EL (cell line): ENCODE measurements around the gene TRIM62.

Experiments used
- DNase-seq: peaks from one replicate; pipeline ENCODE4 v3.0.0-alpha.2; 2016

Gene TRIM62

DNA sequence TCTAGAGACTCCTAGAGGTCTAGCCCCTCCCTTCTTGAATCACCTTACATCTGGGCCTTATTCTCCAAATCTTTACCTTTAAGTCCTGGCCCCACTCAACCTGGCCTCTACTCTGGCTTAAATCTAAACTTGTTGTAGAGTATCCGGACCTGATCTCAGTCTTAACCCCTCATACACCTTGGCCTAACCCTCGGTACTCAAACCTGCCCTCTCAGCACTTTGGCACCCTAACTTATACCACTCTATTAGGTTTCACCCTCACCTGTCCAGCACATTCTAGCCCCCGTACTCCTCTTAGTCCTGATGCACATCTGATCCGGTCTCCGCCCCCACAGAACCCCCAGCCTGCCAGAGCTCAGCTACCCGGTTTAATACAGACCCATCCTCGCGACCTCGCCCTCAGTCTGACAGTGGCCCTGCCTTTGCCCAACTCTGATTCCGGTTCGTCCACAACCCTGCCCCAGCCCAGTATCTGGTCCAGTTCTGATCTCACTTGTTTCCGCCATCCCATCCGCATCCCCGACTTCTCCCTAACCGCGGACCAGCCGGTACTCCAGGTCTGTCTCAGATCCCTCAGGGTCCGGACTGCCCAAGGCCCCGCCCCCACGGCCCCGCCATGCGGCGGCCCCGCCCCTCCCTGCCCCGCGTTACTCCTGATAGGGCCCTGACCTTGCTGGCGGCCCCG, 1.5 kb downstream of the TRIM62 start:
- DNase-seq, result peak; percentile 92

DNA sequence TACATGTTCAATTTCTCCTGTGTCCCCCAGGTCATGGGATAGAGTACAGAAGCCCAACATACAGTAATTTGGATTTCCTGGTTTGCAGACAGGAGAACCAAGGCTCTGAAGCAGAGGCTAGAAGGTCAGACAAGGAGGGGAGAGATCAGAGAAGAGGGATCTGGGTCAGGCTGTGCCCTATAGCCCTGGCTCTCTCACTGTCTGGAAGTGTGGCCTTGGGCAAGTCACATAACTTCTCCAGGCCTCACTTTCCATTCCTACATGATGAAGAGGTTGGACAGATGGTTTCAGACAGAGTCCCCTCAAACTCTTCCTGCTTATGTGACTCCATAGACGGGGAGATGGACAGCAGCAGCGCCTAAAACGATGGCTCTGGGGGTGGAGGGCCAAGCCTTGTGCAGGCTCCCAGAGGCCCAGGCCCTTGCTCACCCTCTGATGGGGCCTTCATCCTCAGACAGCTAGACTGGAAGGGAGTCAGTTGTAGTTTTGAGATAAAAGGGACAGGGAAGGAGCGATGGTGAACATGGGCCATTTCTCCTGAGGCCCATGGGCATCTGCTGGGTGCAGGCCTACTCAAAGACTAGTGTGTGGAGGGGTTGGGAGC, 2.9 kb downstream of the TRIM62 start:
- DNase-seq, result no peak

DNA sequence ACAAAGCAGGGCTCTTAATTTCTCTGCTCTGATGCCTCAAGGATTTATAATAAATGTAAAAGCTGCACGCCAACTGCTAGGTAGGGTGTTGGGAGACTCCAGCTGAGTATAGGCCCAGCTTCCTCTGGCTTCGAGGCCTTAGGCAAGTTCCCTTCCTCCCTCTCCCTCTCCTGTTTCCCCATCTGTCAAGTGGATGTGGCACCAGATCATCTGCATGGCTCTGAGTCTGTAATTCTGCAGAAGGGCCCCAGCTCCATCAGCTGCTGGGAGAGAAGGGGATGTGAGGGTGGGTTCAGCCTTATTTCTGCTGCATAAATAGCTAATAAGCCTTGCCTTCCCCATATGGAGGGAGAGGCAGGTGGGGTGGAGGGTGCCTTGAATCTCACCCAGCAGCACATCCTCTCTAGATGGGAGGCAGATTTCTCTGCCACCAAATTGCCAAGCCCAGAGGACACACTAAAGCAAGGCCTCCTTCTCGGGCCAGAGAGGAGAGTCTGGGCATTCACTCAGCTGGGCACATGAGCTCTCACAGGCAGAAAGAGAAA, 3.8 kb downstream of the TRIM62 start:
- DNase-seq, result no peak

DNA sequence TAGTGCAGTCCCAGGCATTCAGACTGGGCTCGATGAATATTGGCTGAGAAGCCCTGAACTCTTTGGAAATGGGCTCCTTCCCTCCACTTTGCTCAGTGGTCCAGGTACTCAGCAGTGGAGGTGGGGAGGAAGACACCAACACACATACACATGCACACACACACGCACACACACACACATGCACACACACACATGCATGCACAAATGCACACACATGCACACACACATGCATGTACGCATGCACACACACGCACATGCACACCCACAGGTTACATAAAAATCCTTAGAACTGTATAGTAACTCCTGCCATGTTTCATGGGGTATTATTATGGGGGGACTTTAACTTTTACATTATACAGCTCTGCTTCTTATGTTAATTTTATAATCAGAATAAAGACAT, 5.0 kb downstream of the TRIM62 start:
- no peak for DNase-seq

DNA sequence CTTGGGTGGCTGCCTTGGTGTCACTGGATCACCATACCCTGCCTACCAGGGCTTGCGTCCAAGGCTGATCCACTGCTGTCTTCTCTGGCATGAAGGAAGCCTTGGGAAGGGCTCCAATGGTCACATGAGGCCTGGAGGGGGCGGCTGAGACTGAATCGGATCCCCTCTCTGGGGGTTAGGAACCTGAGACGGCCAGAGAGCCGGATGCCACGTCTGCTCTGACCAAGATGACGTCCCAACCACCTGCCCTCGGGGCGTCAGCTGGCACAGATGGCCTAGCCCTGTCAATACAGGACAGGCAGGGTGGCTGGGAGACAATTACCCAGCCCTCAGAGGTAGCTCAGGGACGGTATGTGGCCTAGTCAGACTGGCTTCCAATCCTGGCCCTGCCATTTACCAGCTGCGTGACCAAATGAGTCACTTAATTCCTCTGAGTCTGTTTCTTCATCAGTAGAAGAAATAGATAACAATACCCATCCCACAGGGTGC, 5.4 kb downstream of the TRIM62 start:
- peak; percentile 54 for DNase-seq

DNA sequence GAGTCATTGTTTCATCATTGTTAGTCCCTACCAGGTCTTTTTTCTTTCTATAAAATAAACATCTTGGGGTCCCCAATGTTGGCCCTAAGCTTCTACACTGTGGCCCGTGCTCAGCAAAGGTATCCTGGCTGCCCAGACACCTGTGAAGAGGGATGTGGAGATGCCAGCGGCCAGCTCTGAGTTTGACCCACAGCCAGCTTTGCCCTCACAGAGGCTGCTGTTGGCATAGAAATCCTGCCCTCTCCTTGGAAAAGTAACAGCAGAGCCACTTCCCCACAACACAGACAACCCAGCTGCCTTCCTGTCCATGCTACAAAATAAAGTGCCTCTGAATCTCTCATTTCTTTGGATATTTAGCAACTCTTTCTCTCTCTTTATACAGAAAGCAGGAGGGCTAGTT, 6.0 kb downstream of the TRIM62 start:
- no peak for DNase-seq

DNA sequence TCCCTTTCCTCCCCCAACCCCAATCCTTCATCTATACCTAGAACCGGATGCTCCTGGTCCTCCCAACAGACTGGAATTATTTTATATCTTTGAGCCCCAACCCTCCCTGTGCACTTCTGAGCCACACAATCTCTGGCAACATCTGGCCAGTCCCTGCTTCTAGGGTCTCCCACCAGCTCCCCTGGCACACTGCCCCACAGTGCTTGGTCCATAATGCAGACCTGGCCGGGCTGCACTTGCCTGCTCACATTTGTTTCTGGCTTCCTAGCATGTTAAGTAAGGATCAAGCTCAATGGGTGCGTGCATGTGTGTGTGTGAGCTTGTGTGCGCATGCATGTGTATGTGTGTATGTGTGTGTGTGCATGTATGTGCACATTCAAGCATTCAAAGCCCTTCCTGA, 8.8 kb downstream of the TRIM62 start:
- DNase-seq, result no peak

DNA sequence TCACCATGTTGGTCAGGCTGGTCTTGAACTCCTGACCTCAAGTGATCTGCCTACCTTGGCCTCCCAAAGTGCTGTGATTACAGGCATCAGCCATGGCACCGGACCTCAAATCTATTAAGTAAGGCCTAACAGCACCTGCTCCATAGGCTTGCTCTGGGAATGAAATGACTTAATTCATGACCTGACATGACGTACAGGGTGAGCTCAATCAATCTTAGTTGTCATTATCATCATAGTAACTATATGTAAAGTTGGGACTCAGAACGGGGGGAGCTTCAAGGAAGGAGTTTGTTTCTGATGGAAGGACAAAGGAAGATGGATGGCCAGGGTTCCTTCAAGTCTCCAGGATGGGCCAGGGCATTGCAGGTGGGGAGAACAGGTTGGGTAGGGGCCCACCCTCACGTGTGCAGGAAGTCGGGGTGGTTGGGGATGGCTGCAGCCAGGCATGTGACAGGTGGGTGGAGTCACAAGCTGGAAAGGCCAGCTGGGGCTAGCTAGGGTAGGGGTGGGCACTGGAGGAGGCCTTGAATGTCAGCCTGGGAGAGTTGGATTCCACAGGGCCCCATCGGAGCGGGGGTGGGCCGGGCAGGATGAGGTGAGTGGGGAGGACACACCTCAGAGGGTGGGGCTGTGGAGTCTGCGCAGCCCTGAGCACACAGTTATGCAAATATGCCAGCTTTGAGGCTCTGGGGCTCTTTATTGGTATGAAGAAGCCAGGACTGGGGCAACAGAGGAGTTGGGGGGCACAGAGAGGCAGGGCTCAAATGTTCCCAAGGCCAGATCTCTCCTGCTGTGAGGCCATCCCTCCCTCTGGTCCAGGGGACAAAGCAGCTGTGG, 9.6 kb downstream of the TRIM62 start:
- no peak for DNase-seq

DNA sequence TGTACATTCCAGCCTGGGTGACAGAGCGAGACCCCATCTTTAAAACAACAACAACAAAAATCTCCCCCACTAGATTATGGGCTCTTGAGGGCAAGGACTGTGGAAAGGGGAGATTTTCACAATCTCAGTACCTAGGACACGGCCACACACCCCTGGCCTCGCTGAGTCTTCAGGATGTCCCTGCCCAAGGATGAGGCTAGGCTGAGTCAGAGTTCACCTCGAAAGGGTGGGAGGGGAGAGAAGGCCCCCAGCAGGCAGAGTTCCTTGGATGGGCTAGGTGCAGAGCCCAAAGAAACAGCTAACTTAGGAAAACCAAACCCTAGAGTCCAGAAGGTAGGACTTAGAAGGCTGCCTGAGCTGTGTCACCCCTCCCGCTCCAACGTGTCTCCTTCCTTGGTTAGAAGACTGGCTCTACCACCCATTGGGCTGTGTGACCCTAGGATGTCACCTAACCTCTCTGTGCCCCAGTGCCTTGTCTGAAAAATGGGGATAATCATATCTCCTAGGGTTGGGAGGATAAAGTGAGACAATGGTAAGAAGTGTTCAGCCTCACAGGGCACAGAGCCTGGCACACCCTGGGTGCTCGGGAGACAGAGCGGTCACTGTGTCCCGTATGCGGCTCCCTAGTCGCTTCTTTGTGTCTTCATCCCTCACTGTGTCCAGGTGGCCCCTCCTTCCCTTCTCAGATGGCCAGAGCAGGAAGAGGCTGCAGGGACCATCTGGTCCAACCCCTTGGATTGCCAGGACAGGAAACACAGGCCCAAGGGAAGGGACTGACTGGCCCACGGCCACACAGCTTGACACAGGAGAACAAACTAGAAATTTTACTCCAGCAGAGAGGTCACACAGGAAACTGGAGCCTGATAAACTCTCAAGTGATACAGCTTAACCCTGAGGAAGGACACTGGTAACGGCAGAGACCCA, 11.2 kb downstream of the TRIM62 start:
- peak; percentile 22 for DNase-seq

DNA sequence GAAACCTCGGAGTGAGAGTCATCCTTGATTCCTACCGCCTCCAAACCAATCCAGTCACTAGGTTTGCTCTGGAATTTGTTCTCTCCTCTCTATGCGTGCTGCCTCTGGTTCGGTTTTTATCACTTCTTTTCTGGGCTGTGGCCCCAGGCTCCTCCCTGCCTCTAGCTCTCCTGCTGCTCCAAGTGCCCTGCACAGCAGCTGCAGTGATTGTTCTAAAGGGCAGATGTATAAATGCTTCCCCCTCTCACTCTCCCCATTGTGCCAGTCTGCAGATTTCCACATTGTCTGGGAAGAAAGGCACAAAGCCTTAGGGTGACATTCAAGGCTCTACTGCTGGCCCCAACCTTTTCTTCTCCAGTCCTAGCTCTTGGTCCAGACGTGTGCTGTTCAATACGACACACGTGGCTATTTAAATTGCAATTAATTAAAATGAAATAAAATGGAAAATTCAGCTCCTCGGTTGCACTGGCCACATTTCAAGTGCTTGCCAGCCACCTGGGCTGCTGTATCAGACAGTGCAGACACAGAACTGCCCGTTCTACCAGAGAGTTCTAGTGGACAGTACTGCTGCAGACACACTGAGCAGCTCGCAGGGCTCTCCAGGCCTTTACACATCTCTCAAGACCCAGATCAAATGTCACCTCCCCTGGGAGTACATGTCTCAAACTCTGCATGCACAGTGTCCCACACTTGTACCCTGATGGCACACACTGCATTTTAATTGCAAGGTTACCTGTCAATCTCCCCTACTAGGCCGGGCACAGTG, 12.4 kb downstream of the TRIM62 start:
- DNase-seq, result peak; percentile 51

DNA sequence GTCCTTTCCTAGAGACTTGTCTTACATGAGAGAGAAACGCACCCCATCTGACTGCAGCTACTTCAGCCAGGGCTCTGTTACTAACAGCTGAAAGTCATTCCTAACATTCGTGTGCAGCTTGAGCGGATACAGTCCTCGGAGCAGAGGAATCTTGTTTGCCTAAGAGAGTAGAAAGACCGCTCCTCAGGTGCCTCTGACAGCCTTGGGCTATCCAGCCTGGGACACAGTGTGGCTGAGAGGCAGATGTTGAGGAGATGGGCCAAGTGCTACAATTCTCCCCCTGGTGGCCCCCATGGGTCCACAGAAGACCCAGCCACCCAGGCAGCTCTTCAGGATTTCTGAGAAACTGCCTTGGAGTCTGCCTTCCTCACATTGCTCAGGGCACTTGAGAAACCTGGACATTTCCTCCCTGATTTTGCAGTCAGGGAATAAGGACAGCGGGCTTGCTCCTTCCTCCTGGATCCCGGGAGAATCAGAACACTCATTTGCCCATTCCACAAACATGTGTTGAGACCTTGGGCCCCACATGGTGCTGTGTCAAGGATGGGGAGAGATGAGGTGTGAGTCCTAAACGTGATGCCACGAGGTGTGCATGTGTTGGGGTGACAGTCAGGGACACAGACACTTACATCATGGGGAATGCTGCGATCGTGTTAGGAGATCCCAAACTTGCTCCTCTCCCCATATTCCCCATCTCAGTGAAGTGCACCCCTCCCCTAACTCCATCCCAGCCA, 13.1 kb downstream of the TRIM62 start:
- DNase-seq, result no peak

DNA sequence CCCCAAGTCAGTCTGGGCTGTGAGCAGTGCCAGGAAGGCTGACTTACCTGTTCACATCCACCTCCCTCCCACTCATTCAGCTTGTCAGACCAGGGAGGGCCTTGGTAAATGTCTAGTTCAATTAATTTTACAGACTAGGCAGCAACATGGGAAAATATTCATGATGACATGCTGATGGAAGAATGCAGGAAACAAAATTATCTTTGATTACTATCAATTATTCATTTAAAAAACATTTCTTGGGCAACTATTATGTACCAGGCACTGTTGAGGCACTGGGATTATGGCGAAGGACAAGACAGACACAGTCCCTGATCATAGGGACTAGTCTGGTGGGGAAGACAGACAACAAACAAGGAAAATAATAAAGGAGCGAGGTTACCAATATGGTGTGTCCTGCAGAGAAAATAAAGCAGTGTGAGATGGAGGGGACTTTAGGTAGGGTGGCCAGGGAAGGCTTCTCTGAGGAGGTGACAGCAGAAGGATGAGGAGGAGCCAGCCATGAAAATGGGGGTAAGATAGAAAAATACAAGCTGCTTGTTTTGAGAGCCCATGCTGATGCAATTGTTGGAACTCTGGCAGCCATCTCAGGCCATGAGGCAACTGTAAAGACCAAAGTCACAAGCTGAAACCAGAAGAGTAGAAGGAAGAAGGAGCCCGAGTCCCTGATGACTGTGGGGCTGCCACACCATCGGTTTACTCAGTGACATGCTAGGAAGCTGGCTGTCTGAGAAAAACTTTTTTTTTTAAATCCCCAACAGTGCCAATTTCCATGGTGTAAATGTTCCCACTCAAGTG, 14.0 kb downstream of the TRIM62 start:
- DNase-seq, result peak; percentile 51

DNA sequence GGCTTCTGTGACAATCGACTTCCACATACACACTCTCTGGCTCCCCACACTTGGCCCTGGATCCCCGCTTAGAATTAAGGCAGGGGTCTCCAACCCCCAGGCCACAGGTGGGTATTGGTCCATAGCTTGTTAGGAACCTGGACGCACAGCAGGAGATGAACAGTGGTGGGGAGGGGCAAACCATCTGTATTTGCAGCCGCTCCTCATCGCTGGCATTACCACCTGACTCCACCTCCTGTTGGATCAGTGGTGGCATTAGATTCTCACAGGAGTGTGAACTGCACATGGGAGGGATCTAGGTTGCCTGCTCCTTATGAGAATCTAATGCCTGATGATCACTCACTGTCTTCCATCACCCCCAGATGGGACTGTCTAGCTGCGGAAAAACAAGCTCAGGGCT, 16.0 kb downstream of the TRIM62 start:
- DNase-seq, result no peak

DNA sequence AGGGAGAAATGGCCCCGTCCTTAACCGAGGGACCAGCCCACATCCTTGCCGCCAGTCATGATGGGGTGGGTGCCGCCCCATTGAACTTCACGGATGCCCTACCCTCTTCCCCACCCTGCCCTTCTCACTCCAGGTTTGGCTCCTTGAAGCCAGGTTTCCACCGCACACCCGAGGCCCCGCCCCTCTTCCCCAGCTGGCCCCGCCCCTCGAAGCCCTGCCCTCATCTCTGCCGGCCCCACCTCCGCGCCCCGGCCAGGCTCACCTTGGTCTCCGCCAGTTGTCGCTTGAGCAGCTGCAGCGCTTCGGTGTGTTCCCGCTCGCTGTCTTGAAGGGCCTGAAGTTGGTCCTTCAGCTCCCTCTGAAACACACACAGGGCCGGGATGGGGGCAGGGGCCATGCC, 16.6 kb downstream of the TRIM62 start:
- DNase-seq, result no peak

DNA sequence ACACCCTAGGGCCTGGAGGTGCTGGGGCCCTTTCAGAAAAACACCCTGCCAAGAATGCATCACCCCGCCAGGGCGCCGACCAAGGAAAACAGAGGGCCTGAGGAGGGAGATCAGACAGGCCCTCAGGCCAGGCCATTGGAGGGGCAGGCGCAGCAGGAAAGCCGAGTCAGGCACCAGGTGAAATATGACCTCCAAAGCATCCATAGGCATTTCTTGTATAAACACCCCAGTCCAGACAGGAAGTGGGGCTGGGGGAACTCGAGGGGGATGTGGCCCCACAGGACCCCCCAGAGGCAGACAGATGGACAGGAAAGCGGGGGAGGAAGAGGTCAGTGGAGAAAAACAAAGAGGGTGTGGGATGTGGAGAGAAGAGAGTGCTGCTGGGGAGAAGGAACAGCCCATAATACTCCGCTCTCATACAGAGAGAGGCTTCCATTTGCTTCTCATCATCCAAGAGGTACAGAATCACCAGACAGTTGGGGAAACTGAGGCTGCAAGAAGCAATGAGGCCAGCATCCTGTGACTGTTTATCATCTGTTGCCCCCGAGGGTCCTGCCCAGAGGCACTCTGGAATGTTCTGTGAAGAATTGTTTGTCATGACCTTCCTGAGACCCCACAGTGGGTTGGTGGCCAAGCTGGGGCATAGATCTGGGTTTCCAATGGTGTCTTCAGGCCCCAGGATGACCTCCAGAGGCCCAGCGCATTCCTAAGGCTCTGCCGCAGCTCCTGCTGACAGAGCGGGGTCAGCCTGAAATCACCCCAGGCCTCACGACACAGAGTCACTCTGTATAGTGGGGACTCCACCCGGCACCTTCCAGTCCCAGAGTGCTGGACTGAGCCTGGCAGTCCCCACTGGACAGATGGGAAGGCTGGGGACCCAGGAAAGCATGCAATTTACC, 18.0 kb downstream of the TRIM62 start:
- peak; percentile 79 for DNase-seq

DNA sequence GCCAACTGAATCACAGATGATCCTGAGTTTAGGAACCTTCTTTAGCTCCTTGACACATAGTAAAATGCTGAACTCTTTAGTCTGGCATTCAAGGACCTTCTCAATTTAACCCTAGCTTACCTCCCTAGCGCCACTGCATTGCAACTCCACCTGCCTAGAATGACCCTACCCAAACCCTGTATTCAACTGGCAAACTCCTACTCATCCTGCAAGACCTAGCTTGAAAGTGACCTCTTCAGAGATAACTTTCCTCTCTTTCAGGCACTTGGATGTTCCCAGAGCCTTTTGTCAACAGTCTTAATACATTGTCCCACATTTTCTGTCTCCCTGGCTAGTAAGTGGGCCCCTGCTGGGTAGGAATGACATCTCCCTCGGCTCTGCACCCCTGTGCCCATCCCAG, 19.7 kb downstream of the TRIM62 start:
- no peak for DNase-seq

DNA sequence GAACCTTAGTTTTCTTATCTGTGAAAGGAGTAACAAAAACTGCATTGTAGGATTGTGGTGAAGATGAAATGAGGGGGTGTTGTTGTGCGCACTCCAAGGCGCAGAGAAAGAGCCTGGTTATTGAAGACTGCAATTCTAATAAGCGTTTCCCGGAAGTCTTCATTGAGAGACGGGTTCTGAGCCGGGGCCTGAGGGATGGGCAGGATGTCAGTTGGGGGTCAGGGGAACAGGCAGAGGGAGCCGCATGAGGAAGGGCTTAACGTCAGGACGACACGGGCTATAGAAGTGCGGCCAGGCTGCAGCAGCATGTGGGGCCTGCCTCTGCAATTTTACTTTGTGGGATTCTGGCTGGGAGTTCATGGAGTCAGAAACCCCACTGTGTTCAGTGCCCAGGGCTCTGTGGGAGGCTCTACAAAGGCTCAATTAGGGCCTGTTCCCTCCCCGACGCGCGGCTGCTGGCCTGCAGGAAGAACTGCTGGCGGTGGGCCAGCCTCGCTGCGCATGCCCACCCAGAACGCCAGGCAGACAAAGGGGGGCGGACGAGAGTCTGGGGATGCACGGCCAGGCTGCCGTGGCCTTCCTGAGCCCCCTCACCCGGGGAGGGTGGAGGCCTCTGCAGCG, 20.7 kb downstream of the TRIM62 start:
- no peak for DNase-seq

DNA sequence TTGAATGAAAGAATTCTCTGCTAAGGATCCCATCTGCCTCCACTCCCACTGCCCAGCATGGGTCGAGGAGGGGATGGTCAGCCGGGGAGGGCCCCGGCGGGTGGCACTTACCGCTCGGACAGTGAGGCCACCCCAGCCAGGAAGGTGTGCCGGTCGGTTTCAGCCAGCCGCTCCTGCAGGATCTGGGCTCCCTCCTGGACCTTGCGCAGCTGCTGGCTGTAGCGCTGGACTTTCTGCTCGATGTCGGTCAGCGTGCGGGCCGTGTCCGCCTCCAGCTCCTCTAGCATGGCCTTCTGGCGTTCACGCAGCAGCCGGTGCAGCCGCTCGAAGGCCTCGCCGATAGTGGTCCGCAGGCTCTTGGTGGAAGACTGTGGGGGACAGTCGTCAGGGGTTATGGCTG, 22.3 kb downstream of the TRIM62 start:
- DNase-seq, result no peak

DNA sequence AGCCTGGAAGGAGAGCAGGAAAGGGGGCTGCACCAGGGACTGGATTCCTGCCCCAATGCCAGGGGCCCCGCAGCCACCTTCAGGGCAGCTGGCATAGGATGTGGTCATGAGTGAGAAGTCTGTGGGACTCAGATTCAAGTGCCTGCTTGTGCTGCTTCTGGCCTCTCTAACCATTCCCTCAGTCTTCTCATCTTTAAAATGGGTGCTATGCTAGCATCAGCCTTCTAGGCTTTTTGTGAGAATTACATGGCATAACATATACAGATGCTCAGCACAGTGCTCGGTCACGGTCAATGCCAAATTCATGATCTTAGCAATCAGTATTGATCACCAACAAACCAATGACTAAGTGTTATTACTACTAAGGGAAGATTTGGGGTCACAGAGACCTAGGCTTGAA, 23.5 kb downstream of the TRIM62 start:
- no peak for DNase-seq
